ENCODE data around the gene EHHADH. TPM values are rescaled to one million over a fixed set of nuclear protein-coding genes. Genes with fewer than 3 reads are reported as not detected.

EHHADH gene
- total RNA-seq, 4 donors from 2014 or later: 7.4 to 23.7 (median 15.6) TPM

DNA sequence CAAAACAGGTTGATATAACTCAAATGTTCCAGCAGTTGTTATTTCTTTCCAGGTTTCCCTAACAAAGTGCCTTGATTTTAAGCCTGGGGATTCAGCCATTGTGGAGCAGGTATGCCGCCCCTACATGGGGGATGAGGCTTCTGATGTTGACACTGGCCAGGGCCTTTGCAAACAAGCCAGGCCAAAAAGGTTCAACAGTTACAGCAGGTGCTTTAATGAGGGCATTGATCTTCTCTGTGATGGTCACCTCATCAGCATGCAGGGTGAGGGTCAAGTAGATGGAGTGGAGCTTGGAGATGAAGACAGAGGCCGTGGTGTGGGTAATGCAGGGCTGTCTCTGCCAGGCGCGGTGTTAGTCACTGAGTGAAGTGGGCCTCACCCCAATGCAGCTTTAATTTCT lies 22.6 kb upstream of the EHHADH start:
- DNase-seq: no peak
- Histone ChIP-seq H3K4me1 (no peaks in the 10 kb centered on the region), H3K27me3 (no peaks in the 10 kb centered on the region), H3K4me3 (replicated peaks in 1 of 3) (no peak overlapping the region), H3K9me3 (no peaks in the 10 kb centered on the region), H3K36me3 (no peaks in the 10 kb centered on the region), H3K27ac (no peak overlapping the region)
- TF ChIP-seq, protein P1, sequence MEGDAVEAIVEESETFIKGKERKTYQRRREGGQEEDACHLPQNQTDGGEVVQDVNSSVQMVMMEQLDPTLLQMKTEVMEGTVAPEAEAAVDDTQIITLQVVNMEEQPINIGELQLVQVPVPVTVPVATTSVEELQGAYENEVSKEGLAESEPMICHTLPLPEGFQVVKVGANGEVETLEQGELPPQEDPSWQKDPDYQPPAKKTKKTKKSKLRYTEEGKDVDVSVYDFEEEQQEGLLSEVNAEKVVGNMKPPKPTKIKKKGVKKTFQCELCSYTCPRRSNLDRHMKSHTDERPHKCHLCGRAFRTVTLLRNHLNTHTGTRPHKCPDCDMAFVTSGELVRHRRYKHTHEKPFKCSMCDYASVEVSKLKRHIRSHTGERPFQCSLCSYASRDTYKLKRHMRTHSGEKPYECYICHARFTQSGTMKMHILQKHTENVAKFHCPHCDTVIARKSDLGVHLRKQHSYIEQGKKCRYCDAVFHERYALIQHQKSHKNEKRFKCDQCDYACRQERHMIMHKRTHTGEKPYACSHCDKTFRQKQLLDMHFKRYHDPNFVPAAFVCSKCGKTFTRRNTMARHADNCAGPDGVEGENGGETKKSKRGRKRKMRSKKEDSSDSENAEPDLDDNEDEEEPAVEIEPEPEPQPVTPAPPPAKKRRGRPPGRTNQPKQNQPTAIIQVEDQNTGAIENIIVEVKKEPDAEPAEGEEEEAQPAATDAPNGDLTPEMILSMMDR (IDR thresholded peaks at IDR 0.05): no peak
- intact Hi-C loops (cut with DNase I): no loop called here
- 71 to 83% methylated on average over 4 of the region's 4 CpGs for WGBS, 2 donors

DNA sequence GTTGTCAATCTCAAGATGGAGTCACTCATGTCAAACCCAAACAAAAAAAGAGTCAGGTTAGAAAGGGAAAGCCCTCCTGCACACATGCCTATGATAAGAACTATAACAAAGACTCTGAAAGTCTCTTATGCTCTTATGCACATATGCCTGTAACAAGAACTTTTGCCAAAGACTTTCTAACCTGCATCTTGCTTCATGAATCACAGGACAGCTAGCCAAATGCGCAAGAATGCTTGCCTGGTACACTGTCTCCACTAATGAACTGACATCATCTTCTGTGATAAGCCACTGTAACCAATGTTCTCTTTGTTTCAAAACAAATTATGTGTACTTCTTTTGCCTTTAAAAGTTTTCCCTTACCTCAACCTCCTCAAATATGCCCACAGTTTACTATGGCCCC lies 18.2 kb upstream of the EHHADH start:
- intact Hi-C loops (cut with DNase I): no loop called here
- no peaks in the 10 kb centered on the region for H3K9me3 ChIP-seq
- H3K4me3 ChIP-seq (replicated peaks in 1 of 3): no peak overlapping the region
- no peaks in the 10 kb centered on the region for H3K27me3 ChIP-seq
- no peak for DNase-seq
- H3K4me1 ChIP-seq: no peaks in the 10 kb centered on the region
- WGBS, 2 donors: 84 to 91% methylated on average over 1 of the region's 1 CpG
- H3K27ac ChIP-seq: no peak overlapping the region
- no peak for TF ChIP-seq POLR2A (IDR thresholded peaks at IDR 0.05)
- TF ChIP-seq, protein P1 (IDR thresholded peaks at IDR 0.05): no peak
- H3K36me3 ChIP-seq: no peaks in the 10 kb centered on the region

DNA sequence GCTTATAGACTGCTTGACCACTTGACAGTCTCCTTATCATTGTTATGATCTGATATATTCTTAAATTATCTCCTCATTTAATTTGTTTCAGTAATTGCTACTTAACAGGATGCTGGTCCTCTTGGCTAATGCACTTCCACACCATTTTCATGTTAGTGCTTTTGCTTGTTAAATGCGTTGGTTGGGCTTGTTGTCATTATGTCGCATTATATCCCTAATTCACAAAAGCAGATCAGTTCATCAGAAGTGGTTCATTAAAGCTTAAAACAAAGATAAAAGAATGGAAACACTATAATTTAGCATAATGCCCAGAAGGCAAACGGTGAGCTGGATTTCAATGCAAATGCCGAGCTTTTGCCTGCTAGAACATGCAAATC lies 17.1 kb upstream of the EHHADH start:
- no peaks in the 10 kb centered on the region for H3K27me3 ChIP-seq
- no peak overlapping the region for H3K4me3 ChIP-seq (replicated peaks in 1 of 3)
- no peak for TF ChIP-seq POLR2A (IDR thresholded peaks at IDR 0.05)
- TF ChIP-seq, protein P1 (IDR thresholded peaks at IDR 0.05): no peak
- intact Hi-C loops (cut with DNase I): no loop called here
- H3K36me3 ChIP-seq: no peaks in the 10 kb centered on the region
- no peaks in the 10 kb centered on the region for H3K4me1 ChIP-seq
- whole genome bisulfite sequencing, 2 donors: 80 to 84% methylated on average over 4 of the region's 4 CpGs
- DNase-seq: no peak
- no peak overlapping the region for H3K27ac ChIP-seq
- no peaks in the 10 kb centered on the region for H3K9me3 ChIP-seq

DNA sequence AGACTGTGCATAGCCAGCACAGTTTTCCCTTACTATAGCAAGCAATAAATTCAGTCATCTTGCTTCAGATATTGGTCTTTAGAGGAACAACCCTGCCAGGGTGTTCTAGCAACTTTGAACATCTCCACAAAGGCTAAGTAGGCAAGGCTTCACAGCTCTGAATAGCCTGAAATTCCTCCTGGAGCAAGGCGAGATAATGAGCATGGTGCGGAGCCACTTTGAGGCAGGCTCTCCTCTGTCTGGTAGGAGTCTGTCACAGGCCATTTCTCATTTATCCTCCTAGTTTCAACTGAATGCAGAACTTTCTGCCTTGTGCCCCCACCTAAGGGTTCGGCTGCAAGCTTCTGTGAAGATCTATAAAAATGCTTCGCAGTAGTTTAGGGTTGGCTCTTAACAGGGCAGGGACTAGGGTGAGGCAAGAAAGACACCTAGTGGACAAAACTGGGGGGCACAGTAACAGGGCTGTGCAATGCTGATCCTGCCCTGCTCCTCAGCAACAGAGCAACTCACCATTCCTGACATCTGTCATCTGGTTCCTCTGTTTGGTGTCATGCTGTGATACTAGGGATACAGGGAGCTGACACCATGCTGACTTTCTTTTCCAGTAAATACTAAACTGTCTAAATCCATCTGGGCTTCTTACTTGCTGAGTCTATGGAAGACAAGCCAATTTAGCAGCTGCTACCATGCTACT lies 16.6 kb upstream of the EHHADH start:
- DNase-seq: no peak
- no peaks in the 10 kb centered on the region for H3K4me1 ChIP-seq
- TF ChIP-seq, protein P1 (IDR thresholded peaks at IDR 0.05): peak in 1 of 6 experiments; percentile 22
- no peak for TF ChIP-seq POLR2A (IDR thresholded peaks at IDR 0.05)
- no peaks in the 10 kb centered on the region for H3K36me3 ChIP-seq
- no peaks in the 10 kb centered on the region for H3K9me3 ChIP-seq
- intact Hi-C loops (cut with DNase I): no loop called here
- no peak overlapping the region for H3K4me3 ChIP-seq (replicated peaks in 1 of 3)
- no peaks in the 10 kb centered on the region for H3K27me3 ChIP-seq
- no peak overlapping the region for H3K27ac ChIP-seq
- 52 to 58% methylated on average over 4 of the region's 4 CpGs for WGBS, 2 donors

DNA sequence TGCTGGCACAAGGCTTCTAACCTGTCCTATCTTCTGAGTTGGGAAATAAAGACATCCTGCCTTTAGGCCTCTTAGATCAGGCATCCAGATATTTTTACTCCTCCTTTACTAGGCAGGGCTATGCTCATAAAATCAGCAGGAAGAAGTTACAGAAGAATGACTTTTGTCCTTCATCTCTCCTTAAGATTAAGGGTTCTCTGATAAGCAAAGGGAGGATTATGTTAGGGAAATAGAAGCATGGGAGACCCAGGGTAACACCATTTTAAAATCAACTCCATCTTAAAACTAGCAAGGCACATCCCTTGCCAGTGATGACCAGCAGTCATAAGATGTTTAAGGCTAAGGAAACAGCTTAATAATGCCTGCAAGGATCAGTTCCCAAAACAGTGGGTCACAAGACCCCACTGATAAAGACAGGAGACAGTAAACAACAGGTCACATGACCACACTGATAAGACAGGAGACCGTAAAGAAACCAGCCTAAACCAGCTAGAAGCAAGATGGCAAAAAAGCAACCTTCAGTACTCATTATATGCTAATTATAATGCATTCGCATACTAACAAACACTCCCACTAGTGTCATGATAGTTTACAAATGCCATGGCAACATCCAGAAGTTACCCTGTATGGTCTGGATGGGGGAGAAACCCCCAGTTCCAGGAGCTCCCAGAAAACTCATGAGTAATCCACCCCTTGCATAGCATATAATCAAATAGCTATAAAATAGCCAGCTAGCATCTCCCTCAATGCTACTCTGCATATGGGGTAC lies 14.5 kb upstream of the EHHADH start:
- H3K4me1 ChIP-seq: no peaks in the 10 kb centered on the region
- intact Hi-C loops (cut with DNase I): no loop called here
- H3K4me3 ChIP-seq (replicated peaks in 1 of 3): no peak overlapping the region
- DNase-seq: no peak
- no peaks in the 10 kb centered on the region for H3K27me3 ChIP-seq
- 61 to 65% methylated on average over 2 of the region's 2 CpGs for WGBS, 2 donors
- H3K9me3 ChIP-seq: no peaks in the 10 kb centered on the region
- no peaks in the 10 kb centered on the region for H3K36me3 ChIP-seq
- H3K27ac ChIP-seq: no peak overlapping the region
- TF ChIP-seq, protein P1 (IDR thresholded peaks at IDR 0.05): no peak
- TF ChIP-seq POLR2A (IDR thresholded peaks at IDR 0.05): no peak

Measured in thyroid gland (tissue), 4 donors.